Right kidney (tissue), 1 donor: ENCODE data around the gene GPHN.
A peak's percentile ranks its signal among the peaks of the same experiment; 100 is the strongest.

Source experiments
- DNase-seq: peaks from one replicate; pipeline ENCODE4 v3.0.0-alpha.2; 2016

The GPHN gene

DNA sequence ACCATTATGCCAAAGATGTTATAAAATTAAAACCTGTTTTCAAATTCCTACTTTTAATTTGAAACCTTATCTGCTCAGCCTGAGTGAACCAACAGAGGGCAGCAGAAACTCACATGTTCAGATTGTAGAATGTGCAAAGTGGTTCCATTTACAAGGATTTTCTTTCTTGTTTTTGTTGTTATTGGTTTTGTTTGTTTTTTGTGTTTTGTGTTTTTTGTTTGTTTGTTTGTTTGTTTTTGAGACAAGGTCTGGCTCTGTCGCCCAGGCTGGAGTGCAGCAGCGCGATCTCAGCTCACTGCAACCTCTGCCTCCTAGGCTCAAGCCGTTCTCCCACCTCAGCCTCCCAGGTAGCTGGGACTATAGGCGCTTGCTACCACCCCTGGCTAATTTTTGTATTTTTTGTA lies 658.5 kb downstream of the GPHN start:
- DNase-seq: peak; percentile 18

- no peak for DNase-seq
Measured at GRCh38 chr14:67167420-67168109, 659.6 kb downstream of the GPHN start.

GRCh38 chr14:67168110-67168441 lies 660.1 kb downstream of the GPHN start:
- DNase-seq: no peak

DNA sequence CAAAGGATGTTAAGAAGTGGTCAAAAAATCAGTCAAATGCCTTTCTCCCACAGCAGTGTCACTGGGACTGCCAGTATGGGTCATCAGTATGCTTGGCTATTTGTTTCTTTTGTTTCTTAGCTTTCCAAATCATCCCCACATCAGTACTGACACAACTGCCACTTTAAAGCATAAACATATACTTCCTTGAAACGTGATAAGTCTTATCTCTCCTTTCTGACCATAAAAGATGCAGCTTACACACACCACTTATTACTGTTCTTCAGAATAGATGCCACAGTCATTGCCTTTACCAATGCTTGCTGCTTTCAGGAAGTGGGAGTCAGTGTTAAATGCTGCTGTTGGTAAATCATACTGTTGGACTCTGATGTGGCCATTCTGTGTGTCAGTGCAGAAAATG lies 662.7 kb downstream of the GPHN start:
- no peak for DNase-seq

GRCh38 chr14:67172056-67172455 lies 664.1 kb downstream of the GPHN start:
- no peak for DNase-seq

- no peak for DNase-seq
Measured at GRCh38 chr14:67172520-67172919, 664.6 kb downstream of the GPHN start.

- DNase-seq: no peak
Measured at GRCh38 chr14:67173719-67174118, 665.8 kb downstream of the GPHN start.

DNA sequence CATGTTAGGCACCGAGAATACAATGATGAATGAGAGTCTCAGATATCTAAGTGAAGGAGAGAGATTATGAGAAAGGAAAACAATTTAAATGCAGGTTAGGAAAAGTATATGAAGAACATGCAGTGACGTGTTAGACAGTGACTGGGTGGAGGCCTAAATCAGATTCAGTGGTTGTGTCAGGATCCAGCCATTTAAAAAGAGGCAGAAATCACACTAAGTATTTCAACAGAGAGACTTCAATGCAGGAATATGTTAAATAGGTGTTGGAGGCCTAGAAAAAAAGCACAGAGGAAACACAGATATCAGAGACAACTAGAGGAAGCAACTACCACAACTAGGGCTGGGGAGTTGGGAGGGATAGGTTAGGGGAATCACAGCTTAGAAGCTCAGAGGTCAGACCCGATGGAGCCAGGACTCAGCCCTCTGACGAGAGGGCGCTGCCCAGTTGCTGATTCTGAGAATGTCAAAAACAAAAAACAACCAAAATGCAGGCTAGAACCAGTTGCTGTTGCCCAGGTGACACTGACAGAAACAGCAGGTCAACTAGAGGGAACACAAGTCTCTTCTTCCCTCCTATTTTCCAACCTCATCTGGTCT lies 678.3 kb downstream of the GPHN start:
- no peak for DNase-seq

DNA sequence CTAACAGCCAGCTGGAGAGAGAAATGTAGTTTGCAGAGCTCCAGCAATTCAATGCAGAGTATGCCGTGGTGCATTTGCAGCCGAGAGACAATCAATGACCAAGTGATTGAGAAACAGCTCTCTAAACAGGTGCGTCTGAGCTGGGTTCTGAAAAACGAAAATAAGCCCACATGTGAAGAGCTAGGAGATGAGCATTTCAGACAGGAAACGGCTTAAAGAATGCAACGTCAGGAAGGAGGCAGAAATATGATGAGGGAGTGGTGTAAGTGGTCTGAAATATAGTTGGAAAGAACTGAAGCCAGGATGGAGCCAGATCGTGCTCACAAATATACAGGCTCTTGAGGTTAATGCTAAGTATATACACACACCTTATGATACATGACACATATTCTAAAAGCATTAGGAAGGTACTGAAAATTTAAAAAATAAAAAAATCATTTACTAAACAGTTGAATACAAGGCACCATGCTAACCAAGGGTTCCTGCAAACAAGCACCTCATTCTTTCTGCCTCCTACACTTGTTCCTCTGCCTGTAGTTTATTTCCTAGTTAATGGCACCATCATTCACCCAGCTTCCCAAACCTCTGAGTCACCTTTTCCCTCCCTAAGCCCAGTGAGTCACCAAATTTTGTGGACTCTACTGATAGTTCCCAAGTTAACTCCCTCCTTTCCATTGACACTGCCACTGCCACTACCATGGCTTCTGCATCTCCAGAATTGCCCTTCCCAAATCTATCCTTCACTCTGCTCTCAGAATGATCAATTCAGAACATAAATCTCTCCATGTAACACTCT lies 679.0 kb downstream of the GPHN start:
- no peak for DNase-seq

- DNase-seq: no peak
Measured at GRCh38 chr14:67187826-67188225, 679.9 kb downstream of the GPHN start.

DNA sequence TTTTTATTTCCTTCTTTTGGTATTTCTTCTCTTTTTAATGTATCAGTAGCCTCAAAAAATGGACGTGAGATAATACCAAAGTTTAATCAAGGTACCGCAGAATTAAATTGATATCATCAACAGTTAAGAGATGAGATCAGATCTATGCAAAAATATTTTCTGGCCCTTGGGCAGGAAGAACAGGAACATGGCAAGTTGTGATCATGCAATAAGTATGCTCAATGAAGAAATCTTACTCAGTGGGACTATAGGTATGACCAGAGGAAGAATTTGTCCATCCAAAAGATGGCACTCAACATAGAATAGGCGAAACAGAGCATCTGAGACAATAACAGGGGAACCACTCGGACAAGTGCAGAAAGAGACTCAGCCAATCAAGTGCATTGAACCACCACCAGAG lies 680.4 kb downstream of the GPHN start:
- DNase-seq: no peak

- no peak for DNase-seq
Measured at GRCh38 chr14:67191768-67192290, 683.9 kb downstream of the GPHN start.

GRCh38 chr14:67192366-67192765 lies 684.4 kb downstream of the GPHN start:
- no peak for DNase-seq

DNA sequence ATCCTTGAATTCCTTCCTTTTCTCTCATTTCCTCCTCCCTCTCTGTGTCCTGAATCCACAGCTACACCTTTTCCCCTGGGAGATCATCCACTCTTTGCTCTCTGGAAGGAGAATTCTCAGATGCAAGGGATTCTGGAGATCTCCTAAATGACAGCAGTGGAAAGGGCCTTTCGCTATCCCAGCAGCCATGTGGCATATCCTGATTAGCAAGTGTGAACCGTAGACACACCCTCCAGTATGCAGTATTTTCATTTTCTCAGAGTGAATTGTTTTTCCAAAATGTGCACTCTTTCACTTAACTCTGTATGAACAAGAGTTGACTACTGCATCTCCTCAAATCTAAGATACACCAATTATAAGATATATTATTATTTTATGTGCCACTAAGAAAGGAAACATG lies 687.3 kb downstream of the GPHN start:
- DNase-seq: no peak

DNA sequence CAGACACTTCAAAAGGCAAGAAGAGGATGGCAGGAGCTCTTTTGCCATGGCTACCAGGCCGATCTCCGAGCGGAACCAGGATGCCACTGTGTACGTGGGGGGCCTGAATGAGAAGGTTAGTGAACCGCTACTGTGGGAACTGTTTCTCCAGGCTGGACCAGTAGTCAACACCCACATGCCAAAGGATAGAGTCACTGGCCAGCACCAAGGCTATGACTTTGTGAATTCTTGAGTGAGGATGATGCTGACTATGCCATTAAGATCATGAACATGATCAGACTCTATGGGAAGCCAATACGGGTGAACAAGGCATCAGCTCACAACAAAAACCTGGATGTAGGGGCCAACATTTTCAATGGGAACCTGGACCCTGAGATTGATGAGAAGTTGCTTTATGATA lies 691.1 kb downstream of the GPHN start:
- no peak for DNase-seq

- DNase-seq: no peak
Measured at GRCh38 chr14:67207810-67208209, 699.9 kb downstream of the GPHN start.

DNA sequence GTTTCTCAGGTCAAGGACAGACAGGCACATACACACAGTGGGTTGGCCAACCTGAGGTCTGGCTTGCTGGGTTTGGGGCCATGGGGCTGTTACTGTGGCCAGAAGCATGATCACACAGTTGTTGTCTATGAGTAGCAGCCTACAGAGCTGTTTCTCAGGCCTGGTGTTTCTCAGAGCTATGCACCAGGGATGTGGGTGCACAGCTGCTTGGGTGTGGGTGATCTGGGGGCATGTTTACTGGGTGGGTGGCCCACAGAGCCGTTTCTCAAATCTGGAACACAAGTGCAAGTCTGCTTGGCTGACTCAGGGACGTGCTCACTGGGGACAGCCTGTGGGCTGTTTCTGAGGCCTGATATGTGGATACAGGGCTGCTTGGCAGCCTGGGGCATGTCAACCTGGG lies 710.2 kb downstream of the GPHN start:
- no peak for DNase-seq

GRCh38 chr14:67221248-67221981 lies 713.5 kb downstream of the GPHN start:
- no peak for DNase-seq

- no peak for DNase-seq
Measured at GRCh38 chr14:67221982-67222328, 714.0 kb downstream of the GPHN start.

DNA sequence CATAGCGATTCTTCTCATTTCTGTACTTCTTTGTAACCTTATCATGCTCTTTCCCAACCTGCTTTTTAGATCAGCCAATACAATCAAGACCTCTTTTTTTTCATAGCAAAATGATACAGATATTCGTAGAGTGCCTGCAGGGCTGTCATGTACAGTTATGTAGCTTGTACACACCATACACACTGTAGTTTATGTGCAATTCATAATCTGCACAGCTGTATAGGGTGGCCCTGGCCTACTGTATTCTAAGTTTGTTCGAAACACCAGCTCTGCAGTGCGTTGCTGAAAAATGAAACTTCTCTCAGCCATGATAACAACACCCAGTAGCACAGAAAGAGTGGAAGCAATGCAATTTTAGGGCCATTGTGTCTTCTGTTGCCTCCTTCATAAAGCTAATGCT lies 717.6 kb downstream of the GPHN start:
- no peak for DNase-seq

DNA sequence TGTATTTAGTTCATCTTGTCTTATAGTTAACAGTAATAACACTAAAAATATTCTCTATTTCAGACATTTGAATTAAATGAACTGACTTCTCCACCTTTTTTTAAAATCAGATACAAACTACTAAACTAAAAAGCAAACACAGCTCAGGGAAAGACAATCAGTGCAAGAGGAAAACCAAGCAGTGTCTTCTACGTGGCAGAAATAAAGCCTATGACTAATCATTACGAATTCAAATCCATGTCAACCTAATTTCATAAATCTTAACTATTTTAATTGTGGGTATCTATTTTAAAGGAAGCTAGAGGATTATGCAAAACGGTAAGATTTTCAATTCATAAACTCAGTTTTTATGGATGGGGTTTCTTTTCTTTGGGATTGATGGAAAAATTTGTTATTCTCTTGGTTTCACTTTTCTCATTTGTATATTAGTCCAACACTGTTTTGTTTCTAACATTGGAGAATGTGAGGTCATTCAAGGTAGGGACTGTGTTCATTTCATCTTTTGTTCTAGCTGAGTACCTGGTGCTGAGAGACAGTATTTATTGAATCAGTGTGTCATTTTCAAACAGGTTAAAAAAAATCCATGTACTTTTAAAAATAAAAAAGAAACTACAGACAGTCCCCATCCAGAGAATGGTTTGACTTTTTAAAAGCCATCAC lies 720.5 kb downstream of the GPHN start:
- DNase-seq: no peak
